Keratinocyte (primary cell): ENCODE data around the gene GTF2B.

Experiments
- EZH2 ChIP-seq: IDR thresholded peaks from one replicate; pipeline ENCODE4 v1.6.1; 2012; ENCODE audit warnings: inconsistent platforms, mild to moderate bottlenecking, low read length, moderate library complexity
- TF ChIP-seq, protein P1 (sequence below), 3 experiments: IDR thresholded peaks in 1 of 3; conservative IDR thresholded peaks in 1 of 3; optimal IDR thresholded peaks in 1 of 3; 2 replicates in 2 of 3; 3 replicates in 1 of 3; pipeline versions ENCODE3 to v1.5.1; 2011; ENCODE audit warnings: low read length in 3 of 3, mild to moderate bottlenecking in 3 of 3, moderate library complexity in 2 of 3, control low read depth in 1 of 3, inconsistent platforms in 1 of 3; ENCODE audit not compliant: insufficient read depth in 2 of 3; ENCODE audit errors: extremely low read depth in 1 of 3

DNA sequence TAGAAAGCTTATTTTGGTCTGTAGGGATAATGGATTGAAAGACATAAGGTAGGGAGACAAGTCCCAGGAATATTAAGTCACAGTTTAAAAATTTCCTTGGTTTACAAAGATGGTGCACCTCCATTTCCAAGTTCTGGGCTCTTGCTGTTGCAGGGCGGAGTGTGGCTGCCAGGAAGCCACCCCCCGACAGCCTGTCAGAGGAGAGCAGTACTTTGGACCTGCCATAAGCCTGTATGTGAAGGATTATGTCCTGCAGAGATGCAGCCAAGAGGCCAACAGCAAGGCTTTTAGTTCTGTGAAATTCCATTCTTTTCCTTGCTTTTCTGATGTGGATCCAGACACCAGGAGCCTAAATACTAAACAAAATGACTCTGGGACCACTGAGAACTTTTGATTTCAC is 31.9 kb upstream of the GTF2B start:
- TF ChIP-seq EZH2 = no peak
- TF ChIP-seq, protein P1, sequence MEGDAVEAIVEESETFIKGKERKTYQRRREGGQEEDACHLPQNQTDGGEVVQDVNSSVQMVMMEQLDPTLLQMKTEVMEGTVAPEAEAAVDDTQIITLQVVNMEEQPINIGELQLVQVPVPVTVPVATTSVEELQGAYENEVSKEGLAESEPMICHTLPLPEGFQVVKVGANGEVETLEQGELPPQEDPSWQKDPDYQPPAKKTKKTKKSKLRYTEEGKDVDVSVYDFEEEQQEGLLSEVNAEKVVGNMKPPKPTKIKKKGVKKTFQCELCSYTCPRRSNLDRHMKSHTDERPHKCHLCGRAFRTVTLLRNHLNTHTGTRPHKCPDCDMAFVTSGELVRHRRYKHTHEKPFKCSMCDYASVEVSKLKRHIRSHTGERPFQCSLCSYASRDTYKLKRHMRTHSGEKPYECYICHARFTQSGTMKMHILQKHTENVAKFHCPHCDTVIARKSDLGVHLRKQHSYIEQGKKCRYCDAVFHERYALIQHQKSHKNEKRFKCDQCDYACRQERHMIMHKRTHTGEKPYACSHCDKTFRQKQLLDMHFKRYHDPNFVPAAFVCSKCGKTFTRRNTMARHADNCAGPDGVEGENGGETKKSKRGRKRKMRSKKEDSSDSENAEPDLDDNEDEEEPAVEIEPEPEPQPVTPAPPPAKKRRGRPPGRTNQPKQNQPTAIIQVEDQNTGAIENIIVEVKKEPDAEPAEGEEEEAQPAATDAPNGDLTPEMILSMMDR (optimal IDR thresholded peaks at IDR 0.05 in 1 of 3, IDR thresholded peaks at IDR 0.05 in 1 of 3, conservative IDR thresholded peaks at IDR 0.05 in 1 of 3; ENCODE audit: extremely low read depth in 1 of 3, insufficient read depth in 2 of 3, low read length in 3 of 3) = no peak
